NCI-H2196 treated with DMSO at 0.1 percent for 48 hours (cell line): Measurements from ENCODE around the gene FGF18.
"Not testable (repeated sequence)": the region's sequence is repeated elsewhere in the genome, so short reads cannot be mapped to it uniquely, and the experiment has no call there.

Source experiments
- DNase-seq: peaks from one replicate; lab custom pipeline; 2025; ENCODE audit not compliant: unreplicated experiment; lab: John Stamatoyannopoulos, UW

The FGF18 gene

GRCh38 chr5:171398660-171399059 lies 20.8 kb upstream of the FGF18 start:
- DNase-seq: not testable (repeated sequence)

GRCh38 chr5:171400169-171400568 lies 19.3 kb upstream of the FGF18 start:
- no peak for DNase-seq

GRCh38 chr5:171401167-171401947 lies 18.1 kb upstream of the FGF18 start:
- no peak for DNase-seq

GRCh38 chr5:171402751-171403150 lies 16.7 kb upstream of the FGF18 start:
- not testable (repeated sequence) for DNase-seq

GRCh38 chr5:171405615-171406014 lies 13.8 kb upstream of the FGF18 start:
- no peak for DNase-seq

GRCh38 chr5:171407234-171407633 lies 12.2 kb upstream of the FGF18 start:
- no peak for DNase-seq

GRCh38 chr5:171409164-171410136 lies 10.0 kb upstream of the FGF18 start:
- no peak for DNase-seq

- DNase-seq: no peak
These were observed 9.3 kb upstream of the FGF18 start for GRCh38 chr5:171410181-171410580.

- DNase-seq: no peak
These were observed 7.3 kb upstream of the FGF18 start for GRCh38 chr5:171412186-171412585.

GRCh38 chr5:171413153-171413910 lies 6.1 kb upstream of the FGF18 start:
- no peak for DNase-seq

- DNase-seq: not testable (repeated sequence)
These were observed 5.5 kb upstream of the FGF18 start for GRCh38 chr5:171413993-171414392.

GRCh38 chr5:171415115-171415730 lies 4.2 kb upstream of the FGF18 start:
- DNase-seq: no peak

GRCh38 chr5:171416160-171417049 lies 3.0 kb upstream of the FGF18 start:
- no peak for DNase-seq

- DNase-seq: peak; percentile 69
These were observed 998 bp upstream of the FGF18 start for GRCh38 chr5:171418316-171418981.

- DNase-seq: no peak
These were observed 412 bp downstream of the FGF18 start for GRCh38 chr5:171419688-171420430.

- peak; percentile 43 for DNase-seq
These were observed 1.2 kb downstream of the FGF18 start for GRCh38 chr5:171420431-171421241.
